Measurements from ENCODE around the gene RHBG. TPM values are rescaled to one million over a fixed set of nuclear protein-coding genes. Genes with fewer than 3 reads are reported as not detected.

RHBG gene
- total RNA-seq, 1 experiment from 2014 or later = 5.7 TPM

GRCh38 chr1:156430303-156430702 is 61.3 kb downstream of the RHBG start:
- Histone ChIP-seq H3K9me2 (ENCODE audit: insufficient read depth) (no peaks in the 10 kb centered on the region), H2AFZ (ENCODE audit: low read depth, low read length, poor library complexity, severe bottlenecking) (no peak overlapping the region), H3K36me3 (ENCODE audit: control insufficient read depth in 1 of 2, insufficient read depth in 2 of 2, low read length in 2 of 2) (no peaks in the 10 kb centered on the region), H3K4me3 (replicated peaks in 1 of 2; ENCODE audit: low read depth in 1 of 2, low read length in 2 of 2) (no peak overlapping the region), H3K79me2 (ENCODE audit: insufficient read depth, low read length) (no peaks in the 10 kb centered on the region), H3K27me3 (ENCODE audit: insufficient read depth, low read length) (peaks cover 8% of the 10 kb centered on the region; the same call in 1 of the 2 replicates), H3K4me1 (ENCODE audit: control insufficient read depth in 1 of 2, insufficient read depth in 2 of 2, low read length in 2 of 2) (no peaks in the 10 kb centered on the region), H3K4me2 (ENCODE audit: low read length) (no peak overlapping the region), H4K20me1 (ENCODE audit: insufficient read depth) (no peaks in the 10 kb centered on the region), H3K9ac (ENCODE audit: low read length) (no peak overlapping the region), H3K27ac (ENCODE audit: low read depth, low read length) (no peak overlapping the region), H3K9me3 (ENCODE audit: control insufficient read depth in 1 of 2, insufficient read depth in 1 of 2, low read depth in 1 of 2, low read length in 2 of 2) (no peaks in the 10 kb centered on the region)
- CTCF ChIA-PET = interaction anchor here (2.9 kb wide), 1 partner anchor 44 kb away, joined by 14 read pairs; no protein-coding TSS in a partner anchor
- BruUV-seq (replicated peaks) = no TSS peak
- no peak for ATAC-seq
- intact Hi-C loops (cut with micrococcal nuclease) = no loop called here
- POLR2A ChIA-PET = interaction anchor here (2.0 kb wide), 1 partner anchor 9 kb away, joined by 6 read pairs; no protein-coding TSS in a partner anchor
- DNase-seq (ENCODE audit: low read depth, low spot score) = no peak
- RAD21 ChIA-PET (ENCODE audit: low non-redundant PET in 1 of 2, low total read pairs in 2 of 2, uncharacterized antibody in 2 of 2, unreplicated experiment in 2 of 2) = no interaction called here
- TF ChIP-seq ELF1 (IDR thresholded peaks at IDR 0.05; ENCODE audit: borderline replicate concordance, low read depth) (no peak), EGR1 (IDR thresholded peaks at IDR 0.05; ENCODE audit: low read depth) (no peak)

DNA sequence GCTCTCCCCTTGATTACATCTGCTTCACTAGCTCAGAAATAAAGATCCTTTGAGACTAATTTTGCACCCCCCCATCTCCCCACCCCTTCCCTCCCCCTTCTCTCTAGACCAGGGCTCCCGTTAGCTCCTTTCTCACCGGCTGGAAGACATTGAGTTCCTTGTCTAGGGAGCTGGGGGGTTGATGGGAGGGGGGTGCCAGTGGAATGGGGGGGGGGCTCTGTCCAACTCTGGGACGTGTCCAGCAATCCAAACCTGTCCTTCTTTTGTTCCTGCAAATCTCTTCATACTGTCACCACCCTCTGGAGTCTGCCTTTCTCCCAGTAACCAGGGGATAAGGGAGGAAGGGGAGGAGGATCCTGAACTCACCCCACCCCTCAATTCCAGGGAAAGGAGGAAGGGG is 61.9 kb downstream of the RHBG start:
- H3K4me2 ChIP-seq (ENCODE audit: low read length) = no peak overlapping the region
- H3K4me3 ChIP-seq (replicated peaks in 1 of 2; ENCODE audit: low read depth in 1 of 2, low read length in 2 of 2) = no peak overlapping the region
- ChIA-PET CTCF (interaction anchor here (2.9 kb wide), 1 partner anchor 45 kb away, joined by 14 read pairs; no protein-coding TSS in a partner anchor), POLR2A (interaction anchor here (2.0 kb wide), 1 partner anchor 9 kb away, joined by 6 read pairs; no protein-coding TSS in a partner anchor), RAD21 (ENCODE audit: low non-redundant PET in 1 of 2, low total read pairs in 2 of 2, uncharacterized antibody in 2 of 2, unreplicated experiment in 2 of 2) (no interaction called here)
- no peaks in the 10 kb centered on the region for H4K20me1 ChIP-seq (ENCODE audit: insufficient read depth)
- H3K36me3 ChIP-seq (ENCODE audit: control insufficient read depth in 1 of 2, insufficient read depth in 2 of 2, low read length in 2 of 2) = no peaks in the 10 kb centered on the region
- intact Hi-C loops (cut with micrococcal nuclease) = no loop called here
- no peaks in the 10 kb centered on the region for H3K79me2 ChIP-seq (ENCODE audit: insufficient read depth, low read length)
- no TSS peak for BruUV-seq (replicated peaks)
- no peak overlapping the region for H2AFZ ChIP-seq (ENCODE audit: low read depth, low read length, poor library complexity, severe bottlenecking)
- H3K9me3 ChIP-seq (ENCODE audit: control insufficient read depth in 1 of 2, insufficient read depth in 1 of 2, low read depth in 1 of 2, low read length in 2 of 2) = no peaks in the 10 kb centered on the region
- no peak for DNase-seq (ENCODE audit: low read depth, low spot score)
- no peaks in the 10 kb centered on the region for H3K9me2 ChIP-seq (ENCODE audit: insufficient read depth)
- no peak for ATAC-seq
- H3K27me3 ChIP-seq (ENCODE audit: insufficient read depth, low read length) = peaks cover 8% of the 10 kb centered on the region; the same call in 1 of the 2 replicates
- no peak overlapping the region for H3K9ac ChIP-seq (ENCODE audit: low read length)
- no peak for TF ChIP-seq REST (IDR thresholded peaks at IDR 0.05; ENCODE audit: low read depth)
- H3K27ac ChIP-seq (ENCODE audit: low read depth, low read length) = no peak overlapping the region
- no peaks in the 10 kb centered on the region for H3K4me1 ChIP-seq (ENCODE audit: control insufficient read depth in 1 of 2, insufficient read depth in 2 of 2, low read length in 2 of 2)
